CD4-positive, alpha-beta T cell (primary cell): Measurements from ENCODE around the gene TBATA. TPM values are rescaled to one million over a fixed set of nuclear protein-coding genes. Genes with fewer than 3 reads are reported as not detected.

Experiments used
- ATAC-seq: fragments of 200-7000 bp; cut with Tn5 transposase; one replicate; pipeline ENCODE4 v1.10.0; 2022; ENCODE audit warnings: mild to moderate bottlenecking; ENCODE audit not compliant: poor library complexity
- CTCF ChIA-PET: fragments of 350-600 bp; sonication (Branson Sonifier 250); formaldehyde crosslinking; loops from one replicate; lab custom pipeline; 2021; ENCODE audit warnings: antibody characterized with exemption, inconsistent platforms; lab: Charles Lee
- POLR2A ChIA-PET: fragments of 350-600 bp; sonication (Branson Sonifier 250); formaldehyde crosslinking; loops from one replicate; lab custom pipeline; 2021; ENCODE audit warnings: antibody characterized with exemption, inconsistent platforms; lab: Charles Lee
- DNase-seq, 14 experiments: peaks; one replicate each; pipeline ENCODE4 v3.0.0-alpha.2; 2013 to 2020; ENCODE audit warnings: mixed read lengths in 2 of 14
- H3K27ac ChIP-seq, 2 donors: one replicate each; pipeline versions ENCODE4 v1.5.1 to v1.7.0; 2013; ENCODE audit warnings: low read length in 2 of 2, low read depth in 1 of 2, mild to moderate bottlenecking in 1 of 2
- H3K27me3 ChIP-seq, 2 experiments: 1 replicate in 1 of 2; 2 replicates in 1 of 2; pipeline versions ENCODE4 v1.6.1 to v1.7.0; 2013; ENCODE audit warnings: low read length in 2 of 2, control low read depth in 1 of 2, mild to moderate bottlenecking in 1 of 2, moderate library complexity in 1 of 2; ENCODE audit not compliant: insufficient read depth in 2 of 2, control insufficient read depth in 1 of 2
- H3K36me3 ChIP-seq: one replicate; pipeline ENCODE4 v1.6.1; 2013; ENCODE audit warnings: low read length, control low read depth; ENCODE audit not compliant: insufficient read depth
- H3K4me1 ChIP-seq: one replicate; pipeline ENCODE4 v1.6.1; 2013; ENCODE audit warnings: low read length, control low read depth; ENCODE audit not compliant: insufficient read depth
- H3K4me3 ChIP-seq: one replicate; pipeline ENCODE4 v1.5.1; 2013; ENCODE audit warnings: mild to moderate bottlenecking, low read length, moderate library complexity
- H3K9me3 ChIP-seq, 2 experiments: 1 replicate in 1 of 2; 2 replicates in 1 of 2; pipeline versions ENCODE4 v1.6.1 to v1.7.0; 2013; ENCODE audit warnings: low read length in 2 of 2, mild to moderate bottlenecking in 2 of 2, control low read depth in 1 of 2, moderate library complexity in 1 of 2; ENCODE audit not compliant: control insufficient read depth in 1 of 2, insufficient read depth in 1 of 2
- H3K27ac Mint-ChIP-seq: one replicate; pipeline ENCODE4 v1.8.0; 2020; ENCODE audit warnings: mixed read lengths
- H3K27me3 Mint-ChIP-seq: one replicate; pipeline ENCODE4 v1.8.0; 2021; ENCODE audit warnings: mixed read lengths
- H3K36me3 Mint-ChIP-seq: one replicate; pipeline ENCODE4 v1.8.0; 2021; ENCODE audit warnings: low read depth, mixed read lengths
- H3K4me1 Mint-ChIP-seq: one replicate; pipeline ENCODE4 v1.8.0; 2021; ENCODE audit warnings: low read depth, mixed read lengths
- H3K4me3 Mint-ChIP-seq: one replicate; pipeline ENCODE4 v1.8.0; 2020; ENCODE audit warnings: mild to moderate bottlenecking, mixed read lengths
- H3K9me3 Mint-ChIP-seq: one replicate; pipeline ENCODE4 v1.8.0; 2020; ENCODE audit warnings: mixed read lengths
- intact Hi-C, 2 experiments: fragments of 100-400 bp; cut with DNase I in 1 of 2; cut with micrococcal nuclease in 1 of 2; formaldehyde crosslinking; loops; one replicate each; pipeline versions ENCODE4 v1.15.1 to v1.9.0; 2023 to 2025; cut with DNase I, micrococcal nuclease
- total RNA-seq, 174 experiments: library from RNA in 2 of 174; stranded (reverse) in 2 of 174; gene quantifications; one replicate each; pipeline ENCODE4 v1.2.3 and lab custom pipeline; 2021 to 2026
- TF ChIP-seq, protein P1 (sequence below): fragments of 200-600 bp; IDR thresholded peaks from one replicate; pipeline ENCODE4 v1.8.0; 2022; ENCODE audit warnings: antibody characterized with exemption, mild to moderate bottlenecking

The TBATA gene
- total RNA-seq, 2 experiments from 2014 or later: not detected

DNA sequence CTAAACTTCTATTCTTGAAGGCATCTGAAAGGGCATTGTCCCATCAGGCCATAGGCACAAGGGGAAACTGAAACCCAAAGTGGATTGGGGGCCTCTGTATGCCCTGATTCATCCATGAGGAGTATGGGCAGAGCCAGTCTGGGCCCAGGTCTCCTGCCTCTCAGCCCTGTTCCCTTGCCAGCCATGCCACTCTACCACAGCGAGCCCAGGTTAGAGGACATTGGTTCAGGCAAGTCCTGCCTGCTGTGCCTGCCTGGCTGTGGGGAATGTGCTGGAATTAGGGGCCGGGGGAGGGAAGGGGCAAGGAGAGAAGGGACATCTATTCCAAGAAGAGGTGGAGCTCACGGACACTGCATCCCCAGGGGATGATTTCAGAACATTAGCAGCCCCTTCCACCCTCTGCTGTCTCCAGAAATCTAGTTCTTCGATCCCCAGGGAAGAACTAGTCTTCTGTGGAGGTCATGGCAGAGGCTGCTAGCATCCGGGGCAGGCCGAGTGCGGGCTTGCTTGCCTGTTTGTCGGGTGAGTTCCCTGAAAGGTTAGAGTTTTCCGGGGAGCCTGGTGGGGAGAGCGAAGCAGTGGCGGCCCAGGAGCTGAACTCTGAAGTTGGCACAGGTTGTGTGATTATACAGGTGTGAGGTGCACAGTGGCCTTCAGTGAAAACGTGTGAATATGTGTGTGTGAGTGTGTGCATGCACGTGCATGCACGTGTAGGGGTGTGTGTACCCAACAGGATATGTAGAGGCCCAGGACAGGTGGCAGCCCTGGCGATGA lies 37.8 kb downstream of the TBATA start:
- TF ChIP-seq, protein P1, sequence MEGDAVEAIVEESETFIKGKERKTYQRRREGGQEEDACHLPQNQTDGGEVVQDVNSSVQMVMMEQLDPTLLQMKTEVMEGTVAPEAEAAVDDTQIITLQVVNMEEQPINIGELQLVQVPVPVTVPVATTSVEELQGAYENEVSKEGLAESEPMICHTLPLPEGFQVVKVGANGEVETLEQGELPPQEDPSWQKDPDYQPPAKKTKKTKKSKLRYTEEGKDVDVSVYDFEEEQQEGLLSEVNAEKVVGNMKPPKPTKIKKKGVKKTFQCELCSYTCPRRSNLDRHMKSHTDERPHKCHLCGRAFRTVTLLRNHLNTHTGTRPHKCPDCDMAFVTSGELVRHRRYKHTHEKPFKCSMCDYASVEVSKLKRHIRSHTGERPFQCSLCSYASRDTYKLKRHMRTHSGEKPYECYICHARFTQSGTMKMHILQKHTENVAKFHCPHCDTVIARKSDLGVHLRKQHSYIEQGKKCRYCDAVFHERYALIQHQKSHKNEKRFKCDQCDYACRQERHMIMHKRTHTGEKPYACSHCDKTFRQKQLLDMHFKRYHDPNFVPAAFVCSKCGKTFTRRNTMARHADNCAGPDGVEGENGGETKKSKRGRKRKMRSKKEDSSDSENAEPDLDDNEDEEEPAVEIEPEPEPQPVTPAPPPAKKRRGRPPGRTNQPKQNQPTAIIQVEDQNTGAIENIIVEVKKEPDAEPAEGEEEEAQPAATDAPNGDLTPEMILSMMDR: no peak
- Mint-ChIP-seq H3K27me3 (no peaks in the 10 kb centered on the region), H3K36me3 (no peaks in the 10 kb centered on the region), H3K4me3 (no peak overlapping the region), H3K9me3 (no peaks in the 10 kb centered on the region), H3K4me1 (no peaks in the 10 kb centered on the region), H3K27ac (no peak overlapping the region)
- DNase-seq (no peak), ATAC-seq (no peak)
- H3K36me3 ChIP-seq: no peaks in the 10 kb centered on the region
- intact Hi-C loops: no loop called here
- POLR2A ChIA-PET: no interaction called here
- no peaks in the 10 kb centered on the region for H3K9me3 ChIP-seq
- no peak overlapping the region for H3K4me3 ChIP-seq
- H3K27me3 ChIP-seq: no peaks in the 10 kb centered on the region
- CTCF ChIA-PET: no interaction called here
- no peak overlapping the region for H3K27ac ChIP-seq
- H3K4me1 ChIP-seq: no peaks in the 10 kb centered on the region

GRCh38 chr10:70745555-70745954 lies 39.6 kb downstream of the TBATA start:
- H3K4me3 Mint-ChIP-seq: no peak overlapping the region
- TF ChIP-seq, protein P1: no peak
- ChIA-PET POLR2A (no interaction called here), CTCF (no interaction called here)
- H3K9me3 Mint-ChIP-seq: no peaks in the 10 kb centered on the region
- Histone ChIP-seq H3K27me3 (no peaks in the 10 kb centered on the region), H3K9me3 (no peaks in the 10 kb centered on the region), H3K4me3 (no peak overlapping the region), H3K27ac (no peak overlapping the region), H3K4me1 (no peaks in the 10 kb centered on the region), H3K36me3 (no peaks in the 10 kb centered on the region)
- ATAC-seq (no peak), DNase-seq (no peak)
- H3K36me3 Mint-ChIP-seq: no peaks in the 10 kb centered on the region
- intact Hi-C loops: no loop called here
- H3K4me1 Mint-ChIP-seq: no peaks in the 10 kb centered on the region
- H3K27me3 Mint-ChIP-seq: no peaks in the 10 kb centered on the region
- H3K27ac Mint-ChIP-seq: no peak overlapping the region

GRCh38 chr10:70744617-70745143 lies 40.5 kb downstream of the TBATA start:
- intact Hi-C loops: no loop called here
- ChIA-PET POLR2A (no interaction called here), CTCF (no interaction called here)
- DNase-seq (no peak), ATAC-seq (no peak)
- H3K36me3 Mint-ChIP-seq: no peaks in the 10 kb centered on the region
- Histone ChIP-seq H3K27me3 (no peaks in the 10 kb centered on the region), H3K36me3 (no peaks in the 10 kb centered on the region), H3K4me3 (no peak overlapping the region), H3K9me3 (no peaks in the 10 kb centered on the region), H3K27ac (no peak overlapping the region), H3K4me1 (no peaks in the 10 kb centered on the region)
- H3K4me3 Mint-ChIP-seq: no peak overlapping the region
- TF ChIP-seq, protein P1: no peak
- H3K4me1 Mint-ChIP-seq: no peaks in the 10 kb centered on the region
- H3K9me3 Mint-ChIP-seq: no peaks in the 10 kb centered on the region
- H3K27me3 Mint-ChIP-seq: no peaks in the 10 kb centered on the region
- H3K27ac Mint-ChIP-seq: no peak overlapping the region
